K562 (cell line): ENCODE results near the gene DKKL1. TPM values are rescaled to one million over a fixed set of nuclear protein-coding genes. Genes with fewer than 3 reads are reported as not detected.
A peak's percentile ranks its signal among the peaks of the same experiment; 100 is the strongest.

Source experiments
- ATAC-seq: fragments of 200-7000 bp; cut with Tn5 transposase; 3 replicates; pipeline ENCODE4 v1.9.1; 2020; ENCODE audit warnings: moderate library complexity
- BruUV-seq: library from RNA; stranded (reverse); fragments of 400-500 nt; replicated peaks from 2 replicates; lab custom pipeline; 2021; lab: Mats Ljungman, UMichigan
- CTCF ChIA-PET: fragments of 300-600 bp; formaldehyde crosslinking; extraction: SDS; loops from one replicate; lab custom pipeline; 2021; ENCODE audit warnings: low intra/inter-chr PET ratio; lab: Yijun Ruan, JAX
- POLR2A ChIA-PET: fragments of 300-600, 350-650 bp; sonication (Branson Sonifier 250); formaldehyde crosslinking; extraction: SDS; loops from one replicate; lab custom pipeline; 2021; ENCODE audit warnings: antibody characterized with exemption, inconsistent platforms; lab: Yijun Ruan, JAX
- DNase-seq, 4 experiments: peaks; one replicate each; pipeline versions ENCODE4 v3.0.0 to v3.0.0-alpha.2; 2011 to 2018; ENCODE audit warnings: low spot score in 3 of 4, mixed read lengths in 3 of 4; ENCODE audit errors: extremely low read depth in 1 of 4
- FAIRE-seq: peaks from 2 replicates; lab custom pipeline; 2011; peaks lifted over from hg19 to GRCh38; lab: Jason Lieb, UNC
- H2AFZ ChIP-seq: 2 replicates; pipeline ENCODE4 v1.6.0; 2011; ENCODE audit warnings: low read depth, low read length, control low read depth, inconsistent platforms
- H3K27ac ChIP-seq: fragments of 200-600 bp; 3 replicates; pipeline ENCODE4 v1.8.0; 2011; ENCODE audit warnings: low read depth, mild to moderate bottlenecking, control low read depth, inconsistent platforms, low read length, moderate library complexity, mixed read lengths; ENCODE audit errors: extremely low read depth
- H3K27me3 ChIP-seq, 2 experiments: fragments of 300-600 bp in 1 of 2; 2 replicates in 1 of 2; 3 replicates in 1 of 2; pipeline versions ENCODE4 v1.6.0 to v1.8.0; 2011; ENCODE audit warnings: inconsistent platforms in 2 of 2, low read length in 2 of 2, mild to moderate bottlenecking in 1 of 2, mixed read lengths in 1 of 2, moderate library complexity in 1 of 2; ENCODE audit not compliant: control insufficient read depth in 2 of 2, insufficient read depth in 2 of 2
- H3K36me3 ChIP-seq: fragments of 300-600 bp; 3 replicates; pipeline ENCODE4 v1.8.0; 2011; ENCODE audit warnings: mild to moderate bottlenecking, low read length, inconsistent platforms; ENCODE audit not compliant: control insufficient read depth, insufficient read depth
- H3K4me1 ChIP-seq, 2 experiments: fragments of 200-600 bp in 1 of 2; replicated peaks in 1 of 2; 2 replicates in 1 of 2; 3 replicates in 1 of 2; pipeline versions ENCODE4 v1.5.1 to v1.8.0; 2011; ENCODE audit warnings: inconsistent platforms in 2 of 2, low read length in 2 of 2, mild to moderate bottlenecking in 1 of 2, mixed read lengths in 1 of 2, moderate library complexity in 1 of 2; ENCODE audit not compliant: control insufficient read depth in 2 of 2, insufficient read depth in 2 of 2
- H3K4me2 ChIP-seq: 2 replicates; pipeline ENCODE4 v1.6.1; 2011; ENCODE audit warnings: low read length, control low read depth, inconsistent platforms, mixed read lengths; ENCODE audit not compliant: insufficient read depth
- H3K4me3 ChIP-seq: fragments of 200-600 bp; sonication (generic), shearing (Covaris generic); 2 replicates; pipeline ENCODE4 v1.5.1; 2016; ENCODE audit warnings: control low read depth, inconsistent platforms
- H3K79me2 ChIP-seq: fragments of 200-600 bp; 3 replicates; pipeline ENCODE4 v1.8.0; 2011; ENCODE audit warnings: low read length, inconsistent platforms; ENCODE audit not compliant: control insufficient read depth, insufficient read depth
- H3K9ac ChIP-seq, 2 experiments: 2 replicates each; pipeline versions ENCODE4 v1.6.0 to v1.6.1; 2011; ENCODE audit warnings: low read depth in 2 of 2, low read length in 2 of 2, control low read depth in 1 of 2, inconsistent platforms in 1 of 2, mild to moderate bottlenecking in 1 of 2, mixed read lengths in 1 of 2; ENCODE audit not compliant: insufficient read depth in 1 of 2
- H3K9me1 ChIP-seq: one replicate; pipeline ENCODE4 v1.6.0; 2011; ENCODE audit warnings: inconsistent platforms, mild to moderate bottlenecking, low read length, moderate library complexity; ENCODE audit not compliant: control insufficient read depth, insufficient read depth
- H3K9me3 ChIP-seq: replicated peaks from 2 replicates; pipeline ENCODE4 v1.5.1; 2011; ENCODE audit warnings: low read depth, low read length, inconsistent platforms; ENCODE audit not compliant: control insufficient read depth, insufficient read depth
- H4K20me1 ChIP-seq: replicated peaks from 2 replicates; pipeline ENCODE4 v1.6.1; 2011; ENCODE audit warnings: low read length, inconsistent platforms, mixed read lengths; ENCODE audit not compliant: control insufficient read depth, insufficient read depth
- PKNOX1 ChIP-seq: fragments of 450-650 bp; IDR thresholded peaks from 2 replicates; pipeline ENCODE4 v1.6.1; 2016
- USF1 ChIP-seq: sonication (generic); formaldehyde crosslinking; IDR thresholded peaks from 2 replicates; pipeline ENCODE4 v1.9.0; 2022; ENCODE audit warnings: mild to moderate bottlenecking, missing genetic modification reagents
- ZNF263 ChIP-seq: sonication (generic); formaldehyde crosslinking; IDR thresholded peaks from 2 replicates; pipeline ENCODE4 v1.8.0; 2022; ENCODE audit warnings: mild to moderate bottlenecking, missing genetic modification reagents, borderline replicate concordance
- WGBS: fragments of 100-300 bp; shearing (Covaris generic); methylation state at CpG from one replicate; pipeline ENCODE4 v1.1.6; 2016; ENCODE audit warnings: low coverage, mixed read lengths; ENCODE audit not compliant: insufficient coverage; ENCODE audit errors: missing lambda C conversion rate; 5-methylcytosine and 5-hydroxymethylcytosine counted together
- in situ Hi-C: fragments of 300-500 bp; cut with MboI; formaldehyde crosslinking; loops from 4 replicates; pipeline ENCODE4 v1.15.0; 2018; ENCODE audit warnings: inconsistent platforms, mixed read lengths
- intact Hi-C: fragments of 100-400 bp; cut with micrococcal nuclease; formaldehyde crosslinking; loops from 2 replicates; pipeline ENCODE4 v1.14.2; 2022
- polyA plus RNA-seq, 8 experiments: library from polyadenylated mRNA; depleted of rRNA in 4 of 8; stranded (reverse) in 5 of 8; unstranded in 3 of 8; fragments of >200 nt; fragmentation: Nextera tagmentation in 2 of 8; fragmentation: Illumina TruSeq in 1 of 8; extraction: Ambion mirVana in 2 of 8; extraction: Trizol in 1 of 8; gene quantifications; 2 replicates each; pipeline versions ENCODE4 v1.2.1 to v1.2.3, GENCODE V29; 2011 to 2014; ENCODE audit warnings: inconsistent platforms in 1 of 8, missing spikeins in 1 of 8
- total RNA-seq, 7 experiments: library from RNA; depleted of rRNA in 6 of 7; stranded (reverse); fragments of >200 nt in 6 of 7; fragmentation: Illumina TruSeq in 2 of 7; extraction: Trizol in 2 of 7; gene quantifications; 2 replicates each; pipeline versions ENCODE4 v1.2.1 to v1.2.3, GENCODE V29; 2011 to 2021; ENCODE audit warnings: low replicate concordance in 1 of 7

The DKKL1 gene
- total and polyA plus RNA-seq, 9 of the 15 experiments (the other 6 are each of a cell fraction or from before 2014, with no cell fraction given), result 0.15 to 1.7 (median 0.52) TPM

- Histone ChIP-seq H4K20me1 (no peaks in the 10 kb centered on the region), H3K4me1 (peaks cover 40 to 69% of the 10 kb centered on the region in 2 experiments), H3K27ac (no peak overlapping the region), H3K36me3 (peaks cover 9% of the 10 kb centered on the region; the same call in 1 of the 3 replicates), H3K27me3 (no peaks in the 10 kb centered on the region), H2AFZ (no peak overlapping the region), H3K4me2 (no peak overlapping the region), H3K4me3 (no peak overlapping the region), H3K79me2 (no peaks in the 10 kb centered on the region), H3K9ac (peak overlapping the region in 1 of 2 experiments; percentile 84; a peak in 2 of 4 replicates), H3K9me3 (no peaks in the 10 kb centered on the region), H3K9me1 (no peaks in the 10 kb centered on the region)
- WGBS, result 66% methylated on average over 9 of the region's 10 CpGs
- ChIA-PET CTCF (interaction anchor here (0.5 kb wide), 1 partner anchor 58 kb away, joined by 3 read pairs; no protein-coding TSS in a partner anchor), POLR2A (interaction anchor here (1.3 kb wide), 1 partner anchor 159 kb away, joined by 4 read pairs; no protein-coding TSS in a partner anchor)
- in situ Hi-C loops, result no loop called here
- ATAC-seq, result no peak
- no TSS peak for BruUV-seq
- intact Hi-C loops, result no loop called here
- DNase-seq, result no peak
- FAIRE-seq, result no peak
- 0 out of 2 replicates have a peak, but pooled peaks have one; percentile 21 for TF ChIP-seq USF1 (CRISPR knock-in tag)
- TF ChIP-seq ZNF263 (CRISPR knock-in tag), result peak; percentile 85
- no peak for TF ChIP-seq PKNOX1
Measured at GRCh38 chr19:49336482-49337266, 27.0 kb upstream of the DKKL1 start.
